Stimulated activated CD4-positive, alpha-beta T cell treated with anti-CD3 and anti-CD28 coated beads, Interleukin-15, amount 100 ng/mL, for 1 hour (primary cell): ENCODE measurements around the gene ZCCHC3.
A peak's percentile ranks its signal among the peaks of the same experiment; 100 is the strongest.
"Not testable (repeated sequence)": the region's sequence is repeated elsewhere in the genome, so short reads cannot be mapped to it uniquely, and the experiment has no call there.

Source experiments
- DNase-seq, 2 donors: peaks; one replicate each; pipeline ENCODE4 v3.0.0-alpha.2; 2020; ENCODE audit warnings: low read depth in 1 of 2, low spot score in 1 of 2

The ZCCHC3 gene

DNA sequence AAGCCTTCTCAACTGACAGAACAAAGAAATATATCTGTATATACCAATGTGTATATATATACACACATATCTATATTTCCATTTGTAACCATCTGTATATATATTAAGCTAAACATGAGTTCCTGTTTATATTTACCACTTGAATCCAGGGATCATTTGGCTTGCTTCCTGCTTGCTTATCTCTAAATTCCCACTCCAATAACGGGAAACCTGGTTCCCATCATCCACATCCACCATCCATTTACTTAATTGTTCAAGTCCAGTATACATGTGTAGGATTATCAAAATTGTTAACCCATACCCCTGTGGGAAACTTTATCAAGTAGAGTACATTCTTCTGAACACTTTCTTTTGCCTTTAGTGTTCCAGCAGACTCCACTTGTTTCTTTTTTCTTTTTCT, 15.5 kb downstream of the ZCCHC3 start:
- no peak for DNase-seq

- no peak for DNase-seq
These were observed 16.0 kb downstream of the ZCCHC3 start for GRCh38 chr20:313402-313801.

DNA sequence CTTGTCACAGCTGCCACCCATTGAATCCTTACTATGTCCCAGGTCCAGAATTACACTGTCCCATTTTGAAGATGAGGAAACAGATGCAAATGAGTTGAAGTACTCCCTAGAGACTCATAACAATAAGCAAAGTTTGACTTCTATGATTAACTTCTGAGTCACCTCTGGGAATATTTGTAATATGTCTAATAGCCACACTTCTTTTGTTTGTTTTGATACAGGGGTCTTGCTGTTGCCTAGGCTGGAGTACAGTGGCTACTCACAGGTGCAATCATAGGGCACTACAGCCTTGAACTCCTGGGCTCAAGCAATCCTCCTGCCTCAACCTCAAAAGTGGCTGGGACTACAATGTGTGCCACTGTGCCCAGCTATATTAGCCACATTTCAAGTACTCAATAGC, 16.6 kb downstream of the ZCCHC3 start:
- DNase-seq = no peak

- DNase-seq = no peak
These were observed 19.1 kb downstream of the ZCCHC3 start for GRCh38 chr20:316316-317068.

DNA sequence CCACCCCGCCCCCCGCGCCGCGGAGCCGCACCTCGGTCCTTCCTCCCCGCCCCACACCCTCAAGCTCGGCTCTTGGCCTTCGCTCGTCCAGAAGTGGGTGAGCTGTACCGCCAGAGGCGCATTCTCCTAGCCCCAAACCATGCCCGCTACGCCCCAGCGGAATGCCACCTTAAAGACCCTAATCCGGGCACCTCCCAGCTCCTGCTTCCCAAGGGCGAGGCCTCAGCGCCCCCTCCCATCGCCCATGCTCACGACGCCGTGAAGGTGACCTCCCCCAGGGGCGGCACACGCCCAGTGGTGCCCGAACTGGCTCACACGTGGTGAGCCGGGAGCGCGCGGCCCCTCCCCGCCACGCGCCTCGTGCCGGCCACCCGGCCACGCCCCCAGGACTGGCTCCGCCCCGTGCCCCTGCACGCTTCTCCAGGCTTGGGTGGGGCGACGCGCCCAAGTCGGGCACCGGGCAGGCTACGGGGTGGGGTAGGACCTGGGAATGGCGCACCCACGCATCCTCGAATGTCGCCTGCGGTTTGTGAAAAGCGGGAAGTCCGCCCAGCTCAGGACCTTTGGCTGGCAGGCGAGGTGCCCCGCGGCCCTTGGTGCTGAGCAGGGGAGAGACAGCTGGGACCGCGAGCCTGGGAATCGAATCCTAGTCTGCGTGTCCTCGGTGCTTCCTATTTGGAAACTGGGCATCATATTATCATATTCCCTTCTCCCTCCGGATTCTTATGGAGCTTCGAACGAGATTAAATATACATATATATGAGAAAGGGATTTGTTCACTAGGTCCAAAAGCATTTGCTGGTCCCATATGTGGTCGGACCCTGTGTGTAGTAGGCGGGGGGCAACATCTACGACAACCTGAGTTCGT, 27.0 kb downstream of the ZCCHC3 start:
- peak; percentile 75 to 93 for DNase-seq

- peak; percentile 90 to 99 for DNase-seq
These were observed 27.9 kb downstream of the ZCCHC3 start, which contains the start of gene SOX12 for GRCh38 chr20:325045-325888. SOX12 (plus strand) TSS chr20:325552; CDS start chr20:325925, 373 bp downstream.

DNA sequence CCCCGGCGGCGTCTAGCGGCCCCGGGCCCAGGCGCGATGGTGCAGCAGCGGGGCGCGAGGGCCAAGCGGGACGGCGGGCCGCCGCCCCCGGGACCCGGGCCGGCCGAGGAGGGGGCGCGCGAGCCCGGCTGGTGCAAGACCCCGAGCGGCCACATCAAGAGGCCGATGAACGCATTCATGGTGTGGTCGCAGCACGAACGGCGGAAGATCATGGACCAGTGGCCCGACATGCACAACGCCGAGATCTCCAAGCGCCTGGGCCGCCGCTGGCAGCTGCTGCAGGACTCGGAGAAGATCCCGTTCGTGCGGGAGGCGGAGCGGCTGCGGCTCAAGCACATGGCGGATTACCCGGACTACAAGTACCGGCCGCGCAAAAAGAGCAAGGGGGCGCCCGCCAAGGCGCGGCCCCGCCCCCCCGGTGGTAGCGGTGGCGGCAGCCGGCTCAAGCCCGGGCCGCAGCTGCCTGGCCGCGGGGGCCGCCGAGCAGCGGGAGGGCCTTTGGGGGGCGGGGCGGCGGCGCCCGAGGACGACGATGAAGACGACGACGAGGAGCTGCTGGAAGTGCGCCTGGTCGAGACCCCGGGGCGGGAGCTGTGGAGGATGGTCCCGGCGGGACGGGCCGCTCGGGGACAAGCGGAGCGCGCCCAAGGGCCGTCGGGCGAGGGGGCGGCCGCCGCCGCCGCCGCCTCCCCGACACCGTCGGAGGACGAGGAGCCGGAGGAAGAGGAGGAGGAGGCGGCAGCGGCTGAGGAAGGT, 28.7 kb downstream of the ZCCHC3 start:
- DNase-seq = peak in 1 of 2 donors; percentile 26

GRCh38 chr20:326645-327185, 29.3 kb downstream of the ZCCHC3 start:
- peak in 1 of 2 donors; percentile 23 for DNase-seq

- DNase-seq = peak; percentile 38 to 52
These were observed 30.0 kb downstream of the ZCCHC3 start for GRCh38 chr20:327186-328026.

- no peak for DNase-seq
These were observed 30.9 kb downstream of the ZCCHC3 start for GRCh38 chr20:328027-328974.

DNA sequence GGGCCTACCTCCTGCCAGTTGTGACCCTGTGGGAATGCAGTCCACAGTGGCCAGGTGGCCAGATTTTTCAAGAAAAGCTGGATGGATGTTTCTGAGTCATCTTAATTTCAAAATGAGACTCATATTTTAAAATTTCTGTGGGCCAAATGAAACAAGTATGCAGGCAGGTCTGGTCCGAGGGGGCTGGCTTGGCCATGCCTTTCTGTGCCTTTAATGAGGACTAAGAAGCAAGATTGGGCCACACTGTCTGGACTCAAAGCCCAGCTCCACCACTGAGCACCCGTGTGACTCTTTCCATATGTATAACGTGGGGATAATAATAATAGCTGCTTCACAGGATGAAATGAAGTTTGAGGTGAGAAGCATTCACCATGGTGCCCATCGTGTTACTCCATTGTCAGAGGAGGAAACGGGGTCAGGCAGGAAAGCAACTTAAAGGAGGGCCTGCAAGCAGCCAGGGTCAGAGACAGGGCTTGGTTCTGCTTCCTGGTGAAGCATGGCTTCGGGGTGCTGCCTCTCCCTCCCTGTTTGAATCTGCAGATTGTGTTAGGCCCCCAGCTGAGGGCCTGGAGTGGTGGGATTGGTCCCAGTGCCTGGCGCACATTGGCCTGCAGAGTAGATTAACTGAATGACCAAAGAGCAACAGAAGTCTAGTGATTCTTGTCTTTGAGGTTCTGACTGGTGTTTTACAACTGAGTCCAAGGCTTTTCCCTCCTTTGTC, 31.8 kb downstream of the ZCCHC3 start:
- no peak for DNase-seq

GRCh38 chr20:329851-330232, 32.5 kb downstream of the ZCCHC3 start:
- DNase-seq = no peak

GRCh38 chr20:330233-331149, 33.1 kb downstream of the ZCCHC3 start:
- DNase-seq = no peak

DNA sequence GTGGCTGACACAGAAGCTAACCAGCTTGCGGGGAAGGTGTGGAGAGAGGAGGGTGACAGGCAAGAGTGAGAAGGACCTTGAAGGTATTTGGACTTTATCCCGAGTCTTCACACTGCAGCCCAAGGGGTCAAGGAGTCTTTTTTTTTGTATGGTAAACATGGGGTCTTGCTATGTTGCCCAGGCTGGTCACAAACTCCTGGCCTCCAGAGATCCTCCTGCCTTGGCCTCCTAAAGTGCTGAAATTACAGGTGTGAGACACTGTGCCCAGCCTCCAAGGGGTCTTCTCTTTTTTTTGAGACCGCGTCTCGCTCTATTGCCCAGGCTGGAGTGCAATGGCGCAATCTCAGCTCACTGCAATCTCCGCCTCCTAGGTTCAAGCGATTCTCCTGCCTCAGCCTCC, 37.2 kb downstream of the ZCCHC3 start:
- no peak for DNase-seq

DNA sequence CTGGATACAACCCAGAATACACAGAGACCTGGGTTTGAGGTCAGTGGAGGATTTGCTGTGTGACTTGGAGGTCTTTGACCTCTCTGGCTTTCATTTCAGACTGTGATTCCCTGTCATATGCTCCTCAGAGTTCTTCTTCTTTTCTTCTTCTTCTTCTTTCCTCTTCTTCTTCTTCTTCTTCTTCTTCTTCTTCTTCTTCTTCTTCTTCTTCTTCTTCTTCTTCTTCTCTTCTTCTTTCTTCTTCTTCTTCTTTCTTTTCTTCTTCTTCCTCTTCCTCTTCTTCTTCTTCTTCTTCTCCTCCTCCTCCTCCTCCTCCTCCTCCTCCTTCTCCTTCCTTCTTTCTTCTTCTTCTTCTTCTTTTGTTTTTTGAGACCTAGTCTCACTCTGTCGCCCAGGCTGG, 38.7 kb downstream of the ZCCHC3 start:
- DNase-seq = not testable (repeated sequence)

- no peak for DNase-seq
These were observed 44.3 kb downstream of the ZCCHC3 start for GRCh38 chr20:341682-342081.

GRCh38 chr20:343107-343506, 45.7 kb downstream of the ZCCHC3 start:
- no peak for DNase-seq
